CD14-positive monocyte (primary cell): Measurements from ENCODE around the gene CRACDL. TPM values are rescaled to one million over a fixed set of nuclear protein-coding genes. Genes with fewer than 3 reads are reported as not detected.

Experiments
- DNase-seq, 3 donors: peaks; one replicate each; pipeline ENCODE4 v3.0.0-alpha.2; 2011 to 2022
- H2AFZ ChIP-seq: 2 replicates; pipeline ENCODE4 v1.6.0; 2012; ENCODE audit warnings: mild to moderate bottlenecking, low read depth, low read length, inconsistent platforms; ENCODE audit not compliant: insufficient read depth, poor library complexity, severe bottlenecking
- H3K27ac ChIP-seq, 2 donors: 1 replicate in 1 of 2; 2 replicates in 1 of 2; pipeline ENCODE4 v1.5.1; 2012 to 2013; ENCODE audit warnings: low read length in 2 of 2, control low read depth in 1 of 2, inconsistent platforms in 1 of 2, low read depth in 1 of 2, mild to moderate bottlenecking in 1 of 2
- H3K27me3 ChIP-seq, 2 donors: one replicate each; pipeline versions ENCODE4 v1.6.0 to v1.6.1; 2011 to 2013; ENCODE audit warnings: low read length in 2 of 2; ENCODE audit not compliant: control insufficient read depth in 2 of 2, insufficient read depth in 2 of 2
- H3K36me3 ChIP-seq, 2 donors: replicated peaks in 1 of 2; 1 replicate in 1 of 2; 2 replicates in 1 of 2; pipeline versions ENCODE4 v1.5.1 to v1.6.1; 2012 to 2013; ENCODE audit warnings: low read length in 2 of 2, control low read depth in 1 of 2, inconsistent platforms in 1 of 2, mild to moderate bottlenecking in 1 of 2; ENCODE audit not compliant: insufficient read depth in 2 of 2, control insufficient read depth in 1 of 2
- H3K4me1 ChIP-seq, 2 donors: 1 replicate in 1 of 2; 2 replicates in 1 of 2; pipeline versions ENCODE4 v1.5.1 to v1.6.1; 2012 to 2013; ENCODE audit warnings: low read length in 2 of 2, control low read depth in 1 of 2, inconsistent platforms in 1 of 2, mild to moderate bottlenecking in 1 of 2, moderate library complexity in 1 of 2; ENCODE audit not compliant: insufficient read depth in 2 of 2, control insufficient read depth in 1 of 2
- H3K4me2 ChIP-seq: replicated peaks from 2 replicates; pipeline ENCODE3; 2012; ENCODE audit warnings: low read length, moderate library complexity, mild to moderate bottlenecking; ENCODE audit not compliant: poor library complexity, severe bottlenecking; ENCODE audit errors: extremely low read depth
- H3K4me3 ChIP-seq, 3 experiments: fragments of 200-600 bp in 1 of 3; sonication (generic) in 1 of 3; replicated peaks in 1 of 3; 1 replicate in 2 of 3; 2 replicates in 1 of 3; pipeline ENCODE4 v1.5.1; 2011 to 2013; ENCODE audit warnings: low read length in 3 of 3, mild to moderate bottlenecking in 3 of 3, control low read depth in 2 of 3, low read depth in 2 of 3, inconsistent platforms in 1 of 3, moderate library complexity in 1 of 3
- H3K79me2 ChIP-seq: 2 replicates; pipeline ENCODE4 v1.6.0; 2012; ENCODE audit warnings: mild to moderate bottlenecking, control low read depth, inconsistent platforms, low read length, moderate library complexity; ENCODE audit not compliant: insufficient read depth
- H3K9ac ChIP-seq: 2 replicates; pipeline ENCODE4 v1.6.0; 2017; ENCODE audit warnings: low read length, mild to moderate bottlenecking; ENCODE audit not compliant: insufficient read depth, poor library complexity, severe bottlenecking
- H3K9me3 ChIP-seq, 2 donors: replicated peaks in 1 of 2; 1 replicate in 1 of 2; 2 replicates in 1 of 2; pipeline versions ENCODE4 v1.5.1 to v1.6.1; 2012 to 2013; ENCODE audit warnings: low read length in 2 of 2, control low read depth in 1 of 2; ENCODE audit not compliant: control insufficient read depth in 1 of 2, insufficient read depth in 1 of 2
- H4K20me1 ChIP-seq: 2 replicates; pipeline ENCODE4 v1.6.0; 2012; ENCODE audit warnings: mild to moderate bottlenecking, low read length, control low read depth, moderate library complexity; ENCODE audit not compliant: insufficient read depth
- H3K27ac Mint-ChIP-seq, 7 donors: one replicate each; pipeline ENCODE4 v1.8.0; 2020; ENCODE audit warnings: mild to moderate bottlenecking in 7 of 7, mixed read lengths in 7 of 7, moderate library complexity in 6 of 7, inconsistent platforms in 2 of 7
- H3K27me3 Mint-ChIP-seq, 3 donors: one replicate each; pipeline ENCODE4 v1.8.0; 2021 to 2022; ENCODE audit warnings: low read depth in 3 of 3, mild to moderate bottlenecking in 3 of 3, mixed read lengths in 3 of 3, moderate library complexity in 3 of 3, inconsistent platforms in 1 of 3
- H3K36me3 Mint-ChIP-seq, 2 donors: one replicate each; pipeline ENCODE4 v1.8.0; 2020; ENCODE audit warnings: mixed read lengths in 2 of 2, inconsistent platforms in 1 of 2, mild to moderate bottlenecking in 1 of 2
- H3K4me1 Mint-ChIP-seq: one replicate; pipeline ENCODE4 v1.8.0; 2020; ENCODE audit warnings: mild to moderate bottlenecking, mixed read lengths
- H3K4me3 Mint-ChIP-seq, 2 donors: one replicate each; pipeline ENCODE4 v1.8.0; 2020; ENCODE audit warnings: mild to moderate bottlenecking in 2 of 2, mixed read lengths in 2 of 2, moderate library complexity in 1 of 2
- H3K9me3 Mint-ChIP-seq, 7 donors: one replicate each; pipeline ENCODE4 v1.8.0; 2020 to 2022; ENCODE audit warnings: mixed read lengths in 7 of 7, mild to moderate bottlenecking in 6 of 7, moderate library complexity in 6 of 7, inconsistent platforms in 2 of 7
- CTCF ChIP-seq: fragments of 200-600 bp; IDR thresholded peaks from one replicate; pipeline ENCODE4 v1.8.0; 2022; ENCODE audit warnings: antibody characterized with exemption, mild to moderate bottlenecking
- WGBS: methylation state at CpG from one replicate; pipeline ENCODE4 v1.1.5; 2013; ENCODE audit warnings: missing lambda C conversion rate; ENCODE audit not compliant: insufficient coverage; 5-methylcytosine and 5-hydroxymethylcytosine counted together
- intact Hi-C, 2 donors: fragments of 100-400 bp; cut with micrococcal nuclease; formaldehyde crosslinking; loops; one replicate each; pipeline versions ENCODE4 v1.15.0 to v1.15.1; 2023
- polyA plus RNA-seq, 3 donors: library from polyadenylated mRNA; depleted of rRNA in 1 of 3; unstranded in 2 of 3; stranded (reverse) in 1 of 3; fragments of 300-500 nt in 2 of 3; fragments of >200 nt in 1 of 3; fragmentation: Illumina TruSeq in 2 of 3; gene quantifications; 1 replicate in 2 of 3; 2 replicates in 1 of 3; pipeline ENCODE4 v1.2.3, GENCODE V29; 2012 to 2021

The CRACDL gene
- polyA plus RNA-seq, 3 donors: 0.12 to 0.35 (median 0.28) TPM

DNA sequence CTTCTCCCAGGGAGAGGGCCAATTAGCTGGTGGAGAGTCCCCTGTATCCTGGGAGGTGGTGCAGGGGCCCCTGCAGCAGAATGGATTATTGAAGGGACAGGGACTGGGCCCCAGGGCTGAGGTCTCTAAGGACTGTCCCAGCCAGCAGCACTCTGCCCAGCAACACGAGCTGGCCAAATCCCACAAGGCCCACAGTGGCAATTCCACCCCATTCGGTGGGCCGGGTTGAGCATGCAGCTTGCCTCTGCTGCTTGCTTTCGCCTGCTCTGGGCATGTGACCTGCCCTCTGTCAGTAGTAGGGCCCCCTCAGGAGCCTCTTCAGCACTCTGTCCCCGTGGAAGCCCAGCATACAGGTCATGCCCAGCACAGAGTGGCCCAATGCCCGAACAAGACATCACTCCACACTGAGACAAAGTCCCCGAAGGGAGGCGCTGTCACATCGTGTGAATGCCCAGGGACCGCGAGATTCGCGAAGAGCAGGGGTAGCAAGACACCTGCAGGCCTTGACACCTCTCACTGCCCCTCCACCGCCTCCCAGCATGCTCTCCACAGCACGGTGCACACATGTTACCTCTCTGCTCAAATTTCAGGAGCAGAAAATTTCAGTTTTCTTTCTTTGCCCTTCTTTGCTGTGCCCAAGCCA lies 65.4 kb downstream of the CRACDL start:
- no peak overlapping the region for H3K9ac ChIP-seq
- Mint-ChIP-seq H3K4me3 (no peak overlapping the region), H3K27ac (no peak overlapping the region), H3K36me3 (no peaks in the 10 kb centered on the region), H3K4me1 (no peaks in the 10 kb centered on the region), H3K9me3 (no peaks in the 10 kb centered on the region), H3K27me3 (peaks cover 0 to 10% (median 4%) of the 10 kb centered on the region in 3 donors)
- 95% methylated on average over 11 of the region's 15 CpGs for WGBS
- H3K36me3 ChIP-seq: no peaks in the 10 kb centered on the region
- no peak overlapping the region for H2AFZ ChIP-seq
- no peaks in the 10 kb centered on the region for H4K20me1 ChIP-seq
- H3K27ac ChIP-seq: no peak overlapping the region
- H3K4me1 ChIP-seq: no peaks in the 10 kb centered on the region
- no peak for DNase-seq
- no peaks in the 10 kb centered on the region for H3K27me3 ChIP-seq
- no peak overlapping the region for H3K4me3 ChIP-seq
- H3K4me2 ChIP-seq: no peak overlapping the region
- intact Hi-C loops: no loop called here
- H3K79me2 ChIP-seq: no peaks in the 10 kb centered on the region
- TF ChIP-seq CTCF: no peak
- H3K9me3 ChIP-seq: no peaks in the 10 kb centered on the region

DNA sequence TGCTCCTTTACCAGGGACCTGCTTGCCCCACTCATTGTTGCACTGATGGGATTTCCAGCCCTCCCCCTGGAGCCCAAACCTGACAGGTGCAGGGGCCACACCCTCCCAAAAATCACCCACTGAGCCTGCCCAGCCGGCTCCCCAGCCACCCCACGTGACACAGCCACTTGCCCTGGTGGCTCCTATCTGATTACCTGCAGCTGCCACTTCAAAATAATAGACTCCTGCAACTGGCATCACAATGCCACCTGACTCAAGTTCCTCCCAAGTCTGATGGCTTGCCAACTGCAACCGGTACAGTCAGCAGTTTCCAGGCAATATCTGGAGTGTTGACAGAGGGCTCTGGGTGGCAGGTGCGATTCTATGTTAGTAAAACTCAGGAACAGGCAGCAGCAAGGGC lies 66.2 kb downstream of the CRACDL start:
- no peaks in the 10 kb centered on the region for H3K36me3 Mint-ChIP-seq
- Histone ChIP-seq H4K20me1 (no peaks in the 10 kb centered on the region), H3K27ac (no peak overlapping the region), H3K9ac (no peak overlapping the region), H3K79me2 (no peaks in the 10 kb centered on the region), H3K4me2 (no peak overlapping the region), H3K4me1 (no peaks in the 10 kb centered on the region), H2AFZ (no peak overlapping the region), H3K9me3 (no peaks in the 10 kb centered on the region), H3K4me3 (no peak overlapping the region), H3K27me3 (no peaks in the 10 kb centered on the region), H3K36me3 (no peaks in the 10 kb centered on the region)
- H3K27me3 Mint-ChIP-seq: peaks cover 0 to 11% (median 4%) of the 10 kb centered on the region in 3 donors
- no peak for DNase-seq
- H3K4me3 Mint-ChIP-seq: no peak overlapping the region
- 90% methylated on average over 4 of the region's 4 CpGs for WGBS
- TF ChIP-seq CTCF: no peak
- H3K27ac Mint-ChIP-seq: no peak overlapping the region
- intact Hi-C loops: no loop called here
- H3K9me3 Mint-ChIP-seq: no peaks in the 10 kb centered on the region
- H3K4me1 Mint-ChIP-seq: no peaks in the 10 kb centered on the region
